ENCODE results near the gene AOPEP. TPM values are rescaled to one million over a fixed set of nuclear protein-coding genes. Genes with fewer than 3 reads are reported as not detected.

AOPEP gene
- total RNA-seq, 4 donors from 2014 or later: 149 to 306 (median 193) TPM

DNA sequence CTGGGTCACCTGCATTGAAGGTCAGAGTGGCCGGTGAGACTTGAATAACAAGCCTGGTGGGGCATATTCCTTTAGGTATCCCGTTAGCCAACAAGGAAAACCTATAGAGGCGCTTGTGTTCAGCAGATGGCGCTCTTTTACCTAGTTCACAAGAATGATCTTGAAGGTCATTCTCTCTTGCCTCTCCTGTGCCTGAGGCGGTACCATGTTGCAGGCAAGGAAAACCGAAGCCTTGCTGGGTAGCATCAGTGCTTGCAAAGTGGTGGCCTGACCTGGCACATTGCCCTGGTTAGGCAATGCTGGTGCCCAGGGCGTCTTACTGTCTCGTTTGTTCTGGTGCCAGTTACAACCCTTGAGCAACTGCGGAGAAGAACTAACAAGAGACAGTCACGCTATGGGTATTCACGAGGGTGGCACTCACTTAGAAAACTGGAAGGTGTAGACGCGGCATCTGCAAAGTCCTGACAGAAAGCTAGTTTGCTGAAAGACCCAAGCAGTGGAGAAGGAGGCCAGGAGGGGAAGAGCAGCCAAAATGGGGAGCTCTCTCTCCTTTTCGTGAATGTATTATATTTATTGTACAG, 56.7 kb downstream of the AOPEP start:
- Histone ChIP-seq H3K4me3 (no peak overlapping the region), H3K36me3 (no peaks in the 10 kb centered on the region), H3K27me3 (no peaks in the 10 kb centered on the region), H3K4me1 (peaks cover 44% of the 10 kb centered on the region), H3K9me3 (no peaks in the 10 kb centered on the region), H3K27ac (peak overlapping the region; percentile 55)
- WGBS: 34% methylated on average over 14 of the region's 14 CpGs
- TF ChIP-seq, protein P1, sequence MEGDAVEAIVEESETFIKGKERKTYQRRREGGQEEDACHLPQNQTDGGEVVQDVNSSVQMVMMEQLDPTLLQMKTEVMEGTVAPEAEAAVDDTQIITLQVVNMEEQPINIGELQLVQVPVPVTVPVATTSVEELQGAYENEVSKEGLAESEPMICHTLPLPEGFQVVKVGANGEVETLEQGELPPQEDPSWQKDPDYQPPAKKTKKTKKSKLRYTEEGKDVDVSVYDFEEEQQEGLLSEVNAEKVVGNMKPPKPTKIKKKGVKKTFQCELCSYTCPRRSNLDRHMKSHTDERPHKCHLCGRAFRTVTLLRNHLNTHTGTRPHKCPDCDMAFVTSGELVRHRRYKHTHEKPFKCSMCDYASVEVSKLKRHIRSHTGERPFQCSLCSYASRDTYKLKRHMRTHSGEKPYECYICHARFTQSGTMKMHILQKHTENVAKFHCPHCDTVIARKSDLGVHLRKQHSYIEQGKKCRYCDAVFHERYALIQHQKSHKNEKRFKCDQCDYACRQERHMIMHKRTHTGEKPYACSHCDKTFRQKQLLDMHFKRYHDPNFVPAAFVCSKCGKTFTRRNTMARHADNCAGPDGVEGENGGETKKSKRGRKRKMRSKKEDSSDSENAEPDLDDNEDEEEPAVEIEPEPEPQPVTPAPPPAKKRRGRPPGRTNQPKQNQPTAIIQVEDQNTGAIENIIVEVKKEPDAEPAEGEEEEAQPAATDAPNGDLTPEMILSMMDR (IDR thresholded peaks at IDR 0.05): peak; percentile 56 to 69
- TF ChIP-seq POLR2A (IDR thresholded peaks at IDR 0.05) (no peak), POLR2AphosphoS5 (IDR thresholded peaks at IDR 0.05) (peak; percentile 83 to 100 (median 97)), EP300 (IDR thresholded peaks at IDR 0.05) (no peak)
- peak; percentile 91 for DNase-seq (ENCODE audit: low spot score in 2 of 2)

GRCh38 chr9:94783928-94784327, 57.4 kb downstream of the AOPEP start:
- no peaks in the 10 kb centered on the region for H3K9me3 ChIP-seq
- H3K4me3 ChIP-seq: no peak overlapping the region
- H3K4me1 ChIP-seq: peaks cover 49% of the 10 kb centered on the region
- no peak for DNase-seq (ENCODE audit: low spot score in 2 of 2)
- peak overlapping the region; percentile 55 for H3K27ac ChIP-seq
- WGBS: 74% methylated on average over 2 of the region's 2 CpGs
- TF ChIP-seq POLR2AphosphoS5 (IDR thresholded peaks at IDR 0.05): no peak
- TF ChIP-seq, protein P1 (IDR thresholded peaks at IDR 0.05): no peak
- no peak for TF ChIP-seq EP300 (IDR thresholded peaks at IDR 0.05)
- TF ChIP-seq POLR2A (IDR thresholded peaks at IDR 0.05): no peak
- H3K36me3 ChIP-seq: no peaks in the 10 kb centered on the region
- no peaks in the 10 kb centered on the region for H3K27me3 ChIP-seq

- no peak overlapping the region for H3K27ac ChIP-seq
- TF ChIP-seq POLR2AphosphoS5 (IDR thresholded peaks at IDR 0.05): no peak
- TF ChIP-seq POLR2A (IDR thresholded peaks at IDR 0.05): no peak
- TF ChIP-seq EP300 (IDR thresholded peaks at IDR 0.05): no peak
- TF ChIP-seq, protein P1 (IDR thresholded peaks at IDR 0.05): no peak
- no peak for DNase-seq (ENCODE audit: low spot score in 2 of 2)
- H3K9me3 ChIP-seq: no peaks in the 10 kb centered on the region
- H3K27me3 ChIP-seq: no peaks in the 10 kb centered on the region
- 86% methylated on average over 10 of the region's 10 CpGs for WGBS
- H3K4me3 ChIP-seq: no peak overlapping the region
- H3K36me3 ChIP-seq: no peaks in the 10 kb centered on the region
- peaks cover 50% of the 10 kb centered on the region for H3K4me1 ChIP-seq
These were observed 59.0 kb downstream of the AOPEP start for GRCh38 chr9:94785215-94786169.

DNA sequence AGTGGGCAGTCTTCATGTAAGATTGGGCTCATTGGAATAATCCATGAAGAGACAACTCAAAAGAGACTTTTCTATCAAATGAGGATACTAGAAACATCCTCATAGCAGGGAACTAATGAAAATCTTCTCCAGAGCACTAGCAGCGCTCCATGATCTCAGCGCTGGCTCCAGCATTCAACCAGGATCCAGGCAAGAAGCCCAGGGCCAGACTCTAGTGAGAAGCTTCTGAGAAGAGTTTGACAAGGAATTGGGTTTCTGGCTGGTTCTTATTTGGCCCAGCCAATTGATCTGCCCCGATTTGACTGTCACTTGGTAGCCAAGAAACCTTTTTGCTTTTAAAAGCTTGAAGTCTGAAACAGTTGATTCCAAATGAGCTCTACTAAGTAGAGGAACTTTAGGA, 60.1 kb downstream of the AOPEP start:
- Histone ChIP-seq H3K27me3 (no peaks in the 10 kb centered on the region), H3K9me3 (no peaks in the 10 kb centered on the region), H3K4me3 (no peak overlapping the region), H3K4me1 (peaks cover 47% of the 10 kb centered on the region), H3K27ac (peak overlapping the region; percentile 73), H3K36me3 (no peaks in the 10 kb centered on the region)
- DNase-seq (ENCODE audit: low spot score in 2 of 2): no peak
- TF ChIP-seq POLR2A (IDR thresholded peaks at IDR 0.05) (no peak), POLR2AphosphoS5 (IDR thresholded peaks at IDR 0.05) (no peak), EP300 (IDR thresholded peaks at IDR 0.05) (no peak)
- TF ChIP-seq, protein P1 (IDR thresholded peaks at IDR 0.05): no peak
- WGBS: 66% methylated on average over 3 of the region's 3 CpGs

GRCh38 chr9:94787266-94787665, 60.8 kb downstream of the AOPEP start:
- peaks cover 47% of the 10 kb centered on the region for H3K4me1 ChIP-seq
- 50% methylated on average over 6 of the region's 6 CpGs for WGBS
- no peaks in the 10 kb centered on the region for H3K36me3 ChIP-seq
- no peaks in the 10 kb centered on the region for H3K9me3 ChIP-seq
- DNase-seq (ENCODE audit: low spot score in 2 of 2): no peak
- TF ChIP-seq POLR2A (IDR thresholded peaks at IDR 0.05) (no peak), POLR2AphosphoS5 (IDR thresholded peaks at IDR 0.05) (no peak), EP300 (IDR thresholded peaks at IDR 0.05) (no peak)
- TF ChIP-seq, protein P1 (IDR thresholded peaks at IDR 0.05): no peak
- H3K27ac ChIP-seq: peak overlapping the region; percentile 73
- no peaks in the 10 kb centered on the region for H3K27me3 ChIP-seq
- no peak overlapping the region for H3K4me3 ChIP-seq

Measured in suprapubic skin (tissue), 4 donors.